NCI-H1694 treated with DMSO at 0.1 percent for 48 hours (cell line): ENCODE data around the gene HP1BP3.
"Not testable (repeated sequence)": the region's sequence is repeated elsewhere in the genome, so short reads cannot be mapped to it uniquely, and the experiment has no call there.

Experiments
- DNase-seq: peaks from one replicate; lab custom pipeline; 2025; lab: John Stamatoyannopoulos, UW

HP1BP3 gene

GRCh38 chr1:20727746-20728316, 59.3 kb downstream of the HP1BP3 start:
- no peak for DNase-seq

- no peak for DNase-seq
Measured at GRCh38 chr1:20726932-20727745, 60.0 kb downstream of the HP1BP3 start.

- DNase-seq: no peak
Measured at GRCh38 chr1:20726118-20726911, 60.8 kb downstream of the HP1BP3 start.

- no peak for DNase-seq
Measured at GRCh38 chr1:20725189-20726117, 61.7 kb downstream of the HP1BP3 start.

- DNase-seq: no peak
Measured at GRCh38 chr1:20724364-20725188, 62.5 kb downstream of the HP1BP3 start.

GRCh38 chr1:20723537-20724363, 63.4 kb downstream of the HP1BP3 start:
- DNase-seq: no peak

GRCh38 chr1:20723159-20723536, 64.0 kb downstream of the HP1BP3 start:
- DNase-seq: no peak

- no peak for DNase-seq
Measured at GRCh38 chr1:20721117-20722061, 65.7 kb downstream of the HP1BP3 start.

- DNase-seq: no peak
Measured at GRCh38 chr1:20720631-20721091, 66.4 kb downstream of the HP1BP3 start.

GRCh38 chr1:20719871-20720620, 67.1 kb downstream of the HP1BP3 start:
- DNase-seq: no peak

GRCh38 chr1:20719261-20719660, 67.8 kb downstream of the HP1BP3 start:
- no peak for DNase-seq

GRCh38 chr1:20718343-20718882, 68.7 kb downstream of the HP1BP3 start:
- DNase-seq: not testable (repeated sequence)

GRCh38 chr1:20717452-20718342, 69.4 kb downstream of the HP1BP3 start, which contains the start of gene KIF17:
Gene KIF17, minus strand, starts transcription at chr1:20718007. Its CDS starts 301 bp downstream, at chr1:20717706.
- no peak for DNase-seq

GRCh38 chr1:20716232-20716631, 70.9 kb downstream of the HP1BP3 start:
- DNase-seq: no peak

GRCh38 chr1:20715406-20715805, 71.7 kb downstream of the HP1BP3 start:
- DNase-seq: no peak

GRCh38 chr1:20713440-20713839, 73.7 kb downstream of the HP1BP3 start:
- DNase-seq: no peak

- peak; percentile 16 for DNase-seq
Measured at GRCh38 chr1:20712215-20712577, 74.9 kb downstream of the HP1BP3 start.
